ENCODE measurements around the gene KRT2.

DNA sequence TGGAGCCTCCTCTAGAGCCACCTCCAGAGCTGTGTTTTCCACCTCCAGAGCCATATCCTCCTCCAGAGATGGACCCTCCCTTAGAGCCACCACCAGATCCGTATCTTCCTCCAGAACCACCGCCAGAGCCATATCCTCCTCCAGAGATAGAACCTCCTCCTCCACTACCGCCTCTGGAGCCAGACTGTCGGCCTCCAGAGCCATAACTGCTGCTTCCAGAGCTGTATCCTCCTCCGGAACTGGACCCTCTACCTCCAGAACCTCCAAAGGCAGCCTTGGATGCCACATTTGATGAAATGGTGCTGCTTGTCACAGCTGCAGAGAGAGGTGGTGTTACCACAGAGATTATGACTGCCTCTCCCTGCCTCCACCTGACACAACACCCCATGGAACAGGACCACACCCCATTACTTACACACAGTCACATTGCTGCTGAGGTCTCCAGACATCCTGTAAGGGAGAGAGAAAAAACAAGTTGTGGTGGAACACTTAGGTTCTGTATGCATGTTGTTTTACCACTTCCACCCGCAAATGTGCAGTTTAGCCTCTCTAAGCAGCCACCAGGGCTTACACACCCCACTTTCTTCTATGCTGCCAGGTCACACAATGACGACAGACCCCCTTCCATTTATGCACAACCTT is 6.8 kb downstream of the KRT2 start:
- TF ChIP-seq CTCF (IDR thresholded peaks at IDR 0.05 in 8 of 11, conservative IDR thresholded peaks at IDR 0.05 in 3 of 11) (peak in 1 of 11 experiments; percentile 20), POLR2A (IDR thresholded peaks at IDR 0.05) (no peak)

Measured in spleen (tissue), 7 donors.